HEK293 (cell line): ENCODE data around the gene MMADHC.

ENCODE experiments used
- GLIS1 ChIP-seq: fragments of 450-650 bp; formaldehyde crosslinking; IDR thresholded peaks from 2 replicates; pipeline ENCODE4 v1.5.1; 2016; ENCODE audit warnings: missing biosample characterization, missing genetic modification characterization
- PRDM1 ChIP-seq: fragments of 450-650 bp; formaldehyde crosslinking; IDR thresholded peaks from 2 replicates; pipeline ENCODE4; 2016; ENCODE audit warnings: missing biosample characterization, missing genetic modification characterization
- SCRT2 ChIP-seq: fragments of 450-650 bp; formaldehyde crosslinking; IDR thresholded peaks from 2 replicates; pipeline ENCODE4 v1.5.1; 2016; ENCODE audit warnings: missing biosample characterization, missing genetic modification characterization
- SP3 ChIP-seq: fragments of 450-650 bp; formaldehyde crosslinking; IDR thresholded peaks from 2 replicates; pipeline ENCODE4 v1.5.1; 2016; ENCODE audit warnings: missing biosample characterization, missing genetic modification characterization
- TRIM28 ChIP-seq: IDR thresholded peaks from 2 replicates; pipeline ENCODE4 v1.6.1; 2011; ENCODE audit warnings: low read length, control low read depth, borderline replicate concordance
- ZBTB7A ChIP-seq: fragments of 450-650 bp; formaldehyde crosslinking; IDR thresholded peaks from 2 replicates; pipeline ENCODE4 v1.5.1; 2016; ENCODE audit warnings: low read depth, missing biosample characterization, missing genetic modification characterization
- ZEB2 ChIP-seq: fragments of 450-650 bp; formaldehyde crosslinking; IDR thresholded peaks from 2 replicates; pipeline ENCODE4 v1.5.1; 2016; ENCODE audit warnings: missing biosample characterization, missing genetic modification characterization
- ZFHX2 ChIP-seq: fragments of 450-650 bp; formaldehyde crosslinking; conservative IDR thresholded peaks from 2 replicates; pipeline ENCODE4 v1.5.1; 2016; ENCODE audit warnings: missing biosample characterization, missing genetic modification characterization
- ZNF121 ChIP-seq: fragments of 450-650 bp; formaldehyde crosslinking; IDR thresholded peaks from 2 replicates; pipeline ENCODE4 v1.5.1; 2016; ENCODE audit warnings: missing biosample characterization, missing genetic modification characterization
- ZNF155 ChIP-seq: fragments of 450-650 bp; formaldehyde crosslinking; IDR thresholded peaks from 2 replicates; pipeline ENCODE4 v1.5.1; 2016; ENCODE audit warnings: missing biosample characterization, missing genetic modification characterization
- ZNF16 ChIP-seq: fragments of 450-650 bp; formaldehyde crosslinking; IDR thresholded peaks from 2 replicates; pipeline ENCODE4 v1.5.1; 2016; ENCODE audit warnings: low read depth, missing biosample characterization, missing genetic modification characterization
- ZNF19 ChIP-seq: fragments of 450-650 bp; formaldehyde crosslinking; IDR thresholded peaks from 2 replicates; pipeline ENCODE4; 2016; ENCODE audit warnings: missing biosample characterization, missing genetic modification characterization, low read depth
- ZNF239 ChIP-seq: fragments of 450-650 bp; formaldehyde crosslinking; IDR thresholded peaks from 2 replicates; pipeline ENCODE4 v1.5.1; 2016; ENCODE audit warnings: missing biosample characterization, missing genetic modification characterization
- ZNF292 ChIP-seq: fragments of 450-650 bp; formaldehyde crosslinking; IDR thresholded peaks from 2 replicates; pipeline ENCODE4 v1.5.1; 2016; ENCODE audit warnings: low read depth, missing biosample characterization, missing genetic modification characterization, borderline replicate concordance
- ZNF391 ChIP-seq: fragments of 450-650 bp; formaldehyde crosslinking; IDR thresholded peaks from 2 replicates; pipeline ENCODE4 v1.5.1; 2016; ENCODE audit warnings: low read depth, missing biosample characterization, missing genetic modification characterization, borderline replicate concordance
- ZNF473 ChIP-seq: fragments of 450-650 bp; formaldehyde crosslinking; IDR thresholded peaks from 2 replicates; pipeline ENCODE4 v1.5.1; 2017; ENCODE audit warnings: missing biosample characterization, missing genetic modification characterization
- ZNF501 ChIP-seq: fragments of 450-650 bp; formaldehyde crosslinking; IDR thresholded peaks from 2 replicates; pipeline ENCODE4 v1.5.1; 2016; ENCODE audit warnings: missing biosample characterization, missing genetic modification characterization
- ZNF548 ChIP-seq: fragments of 450-650 bp; formaldehyde crosslinking; IDR thresholded peaks from 2 replicates; pipeline ENCODE4 v1.5.1; 2016; ENCODE audit warnings: missing biosample characterization, missing genetic modification characterization
- ZNF600 ChIP-seq: fragments of 450-650 bp; formaldehyde crosslinking; IDR thresholded peaks from 2 replicates; pipeline ENCODE4 v1.5.1; 2016; ENCODE audit warnings: missing biosample characterization, missing genetic modification characterization
- ZNF629 ChIP-seq: fragments of 450-650 bp; formaldehyde crosslinking; IDR thresholded peaks from 2 replicates; pipeline ENCODE4 v1.5.1; 2017; ENCODE audit warnings: missing biosample characterization, missing genetic modification characterization
- ZNF701 ChIP-seq: fragments of 450-650 bp; formaldehyde crosslinking; IDR thresholded peaks from 2 replicates; pipeline ENCODE4 v1.5.1; 2016; ENCODE audit warnings: missing biosample characterization, missing genetic modification characterization
- ZNF830 ChIP-seq: fragments of 450-650 bp; IDR thresholded peaks from 2 replicates; pipeline ENCODE4 v1.5.0; 2018; ENCODE audit warnings: missing biosample characterization, missing genetic modification characterization, low read depth, mild to moderate bottlenecking, moderate library complexity
- ZSCAN23 ChIP-seq: fragments of 450-650 bp; formaldehyde crosslinking; IDR thresholded peaks from 2 replicates; pipeline ENCODE4 v1.5.1; 2016; ENCODE audit warnings: missing biosample characterization, missing genetic modification characterization
- ZSCAN30 ChIP-seq: fragments of 450-650 bp; IDR thresholded peaks from 2 replicates; pipeline ENCODE4 v1.5.1; 2018; ENCODE audit warnings: missing biosample characterization, mild to moderate bottlenecking, missing genetic modification characterization, moderate library complexity
- TF ChIP-seq, protein P1 (sequence below): fragments of 450-650 bp; formaldehyde crosslinking; IDR thresholded peaks from 2 replicates; pipeline ENCODE4 v1.5.1; 2016; ENCODE audit warnings: missing biosample characterization, missing genetic modification characterization
- TF ChIP-seq, protein P2 (sequence below): fragments of 450-650 bp; formaldehyde crosslinking; IDR thresholded peaks from 2 replicates; pipeline ENCODE4 v1.5.1; 2016; ENCODE audit warnings: missing biosample characterization, missing genetic modification characterization
- TF ChIP-seq, protein P3 (sequence below): fragments of 450-650 bp; formaldehyde crosslinking; IDR thresholded peaks from 2 replicates; pipeline ENCODE4 v1.5.1; 2016; ENCODE audit warnings: missing biosample characterization, missing genetic modification characterization
- TF ChIP-seq, protein P4 (sequence below): fragments of 450-650 bp; formaldehyde crosslinking; optimal IDR thresholded peaks from 2 replicates; pipeline ENCODE3; 2016; ENCODE audit warnings: missing biosample characterization, mild to moderate bottlenecking, missing genetic modification characterization
- TF ChIP-seq, protein P5 (sequence below): fragments of 450-650 bp; formaldehyde crosslinking; IDR thresholded peaks from 2 replicates; pipeline ENCODE4 v1.5.1; 2017; ENCODE audit warnings: missing biosample characterization, missing genetic modification characterization
- TF ChIP-seq, protein P6 (sequence below): fragments of 450-650 bp; formaldehyde crosslinking; IDR thresholded peaks from 2 replicates; pipeline ENCODE4 v1.5.1; 2016; ENCODE audit warnings: missing biosample characterization, missing genetic modification characterization, borderline replicate concordance

Gene MMADHC

DNA sequence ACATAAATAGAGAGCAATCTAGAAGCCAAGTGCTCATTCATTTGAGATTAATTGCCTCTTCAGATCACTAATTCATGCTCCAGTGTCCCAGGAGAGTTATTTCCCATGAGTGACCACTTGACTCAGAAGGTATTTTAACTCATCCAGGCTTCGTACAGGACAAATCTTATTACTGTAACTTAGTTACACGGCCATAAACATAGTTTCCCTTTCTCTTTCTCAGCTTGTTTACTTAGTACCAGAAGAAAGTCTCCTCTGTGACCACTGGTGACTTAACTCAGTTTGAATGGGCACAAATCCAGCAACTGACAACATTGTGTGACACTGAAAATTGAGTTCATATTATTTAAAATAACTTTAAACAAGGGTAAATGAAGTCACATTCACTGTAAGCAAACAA, 25.3 kb downstream of the MMADHC start (continued):
- TF ChIP-seq, protein P1, sequence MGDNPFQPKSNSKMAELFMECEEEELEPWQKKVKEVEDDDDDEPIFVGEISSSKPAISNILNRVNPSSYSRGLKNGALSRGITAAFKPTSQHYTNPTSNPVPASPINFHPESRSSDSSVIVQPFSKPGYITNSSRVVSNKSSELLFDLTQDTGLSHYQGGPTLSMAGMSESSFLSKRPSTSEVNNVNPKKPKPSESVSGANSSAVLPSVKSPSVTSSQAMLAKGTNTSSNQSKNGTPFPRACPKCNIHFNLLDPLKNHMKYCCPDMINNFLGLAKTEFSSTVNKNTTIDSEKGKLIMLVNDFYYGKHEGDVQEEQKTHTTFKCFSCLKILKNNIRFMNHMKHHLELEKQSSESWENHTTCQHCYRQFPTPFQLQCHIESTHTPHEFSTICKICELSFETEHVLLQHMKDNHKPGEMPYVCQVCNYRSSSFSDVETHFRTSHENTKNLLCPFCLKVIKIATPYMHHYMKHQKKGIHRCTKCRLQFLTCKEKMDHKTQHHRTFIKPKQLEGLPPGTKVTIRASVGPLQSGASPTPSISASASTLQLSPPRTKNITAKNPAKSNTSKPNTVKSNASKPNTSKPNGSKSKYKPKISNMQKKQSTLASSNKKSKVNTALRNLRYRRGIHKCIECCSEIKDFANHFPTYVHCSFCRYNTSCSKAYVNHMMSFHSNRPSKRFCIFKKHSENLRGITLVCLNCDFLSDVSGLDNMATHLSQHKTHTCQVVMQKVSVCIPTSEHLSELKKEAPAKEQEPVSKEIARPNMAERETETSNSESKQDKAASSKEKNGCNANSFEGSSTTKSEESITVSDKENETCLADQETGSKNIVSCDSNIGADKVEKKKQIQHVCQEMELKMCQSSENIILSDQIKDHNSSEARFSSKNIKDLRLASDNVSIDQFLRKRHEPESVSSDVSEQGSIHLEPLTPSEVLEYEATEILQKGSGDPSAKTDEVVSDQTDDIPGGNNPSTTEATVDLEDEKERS = no peak
- TF ChIP-seq ZBTB7A (tag by site-specific recombination) (no peak), ZNF473 (tag by site-specific recombination) (no peak), GLIS1 (tag by site-specific recombination) (0 out of 2 replicates have a peak, but pooled peaks have one; percentile 29), ZNF292 (tag by site-specific recombination) (no peak), ZNF121 (tag by site-specific recombination) (no peak), SCRT2 (tag by site-specific recombination) (no peak), ZNF701 (no peak), TRIM28 (peak; percentile 40; the same call in 1 of the 2 replicates), ZNF16 (tag by site-specific recombination) (no peak), ZEB2 (peak; percentile 46; the same call in 1 of the 2 replicates), PRDM1 (0 out of 2 replicates have a peak, but pooled peaks have one; percentile 25), ZNF391 (tag by site-specific recombination) (peak; percentile 77; the same call in 1 of the 2 replicates), SP3 (tag by site-specific recombination) (no peak), ZSCAN30 (tag by site-specific recombination) (no peak), ZNF239 (tag by site-specific recombination) (no peak), ZNF600 (tag by site-specific recombination) (no peak), ZNF501 (tag by site-specific recombination) (no peak), ZNF155 (no peak), ZNF629 (tag by site-specific recombination) (peak; percentile 71), ZSCAN23 (tag by site-specific recombination) (no peak), ZNF19 (tag by site-specific recombination) (no peak), ZFHX2 (tag by site-specific recombination) (no peak), ZNF830 (tag by site-specific recombination) (no peak), ZNF548 (tag by site-specific recombination) (no peak)
- TF ChIP-seq, protein P2, sequence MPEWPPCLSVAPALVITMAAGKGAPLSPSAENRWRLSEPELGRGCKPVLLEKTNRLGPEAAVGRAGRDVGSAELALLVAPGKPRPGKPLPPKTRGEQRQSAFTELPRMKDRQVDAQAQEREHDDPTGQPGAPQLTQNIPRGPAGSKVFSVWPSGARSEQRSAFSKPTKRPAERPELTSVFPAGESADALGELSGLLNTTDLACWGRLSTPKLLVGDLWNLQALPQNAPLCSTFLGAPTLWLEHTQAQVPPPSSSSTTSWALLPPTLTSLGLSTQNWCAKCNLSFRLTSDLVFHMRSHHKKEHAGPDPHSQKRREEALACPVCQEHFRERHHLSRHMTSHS (tag by site-specific recombination) = no peak
- TF ChIP-seq, protein P3, sequence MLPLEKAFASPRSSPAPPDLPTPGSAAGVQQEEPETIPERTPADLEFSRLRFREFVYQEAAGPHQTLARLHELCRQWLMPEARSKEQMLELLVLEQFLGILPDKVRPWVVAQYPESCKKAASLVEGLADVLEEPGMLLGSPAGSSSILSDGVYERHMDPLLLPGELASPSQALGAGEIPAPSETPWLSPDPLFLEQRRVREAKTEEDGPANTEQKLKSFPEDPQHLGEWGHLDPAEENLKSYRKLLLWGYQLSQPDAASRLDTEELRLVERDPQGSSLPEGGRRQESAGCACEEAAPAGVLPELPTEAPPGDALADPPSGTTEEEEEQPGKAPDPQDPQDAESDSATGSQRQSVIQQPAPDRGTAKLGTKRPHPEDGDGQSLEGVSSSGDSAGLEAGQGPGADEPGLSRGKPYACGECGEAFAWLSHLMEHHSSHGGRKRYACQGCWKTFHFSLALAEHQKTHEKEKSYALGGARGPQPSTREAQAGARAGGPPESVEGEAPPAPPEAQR (tag by site-specific recombination) = no peak
- TF ChIP-seq, protein P4, sequence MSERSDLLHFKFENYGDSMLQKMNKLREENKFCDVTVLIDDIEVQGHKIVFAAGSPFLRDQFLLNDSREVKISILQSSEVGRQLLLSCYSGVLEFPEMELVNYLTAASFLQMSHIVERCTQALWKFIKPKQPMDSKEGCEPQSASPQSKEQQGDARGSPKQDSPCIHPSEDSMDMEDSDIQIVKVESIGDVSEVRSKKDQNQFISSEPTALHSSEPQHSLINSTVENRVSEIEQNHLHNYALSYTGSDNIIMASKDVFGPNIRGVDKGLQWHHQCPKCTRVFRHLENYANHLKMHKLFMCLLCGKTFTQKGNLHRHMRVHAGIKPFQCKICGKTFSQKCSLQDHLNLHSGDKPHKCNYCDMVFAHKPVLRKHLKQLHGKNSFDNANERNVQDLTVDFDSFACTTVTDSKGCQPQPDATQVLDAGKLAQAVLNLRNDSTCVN (tag by site-specific recombination) = no peak
- TF ChIP-seq, protein P5, sequence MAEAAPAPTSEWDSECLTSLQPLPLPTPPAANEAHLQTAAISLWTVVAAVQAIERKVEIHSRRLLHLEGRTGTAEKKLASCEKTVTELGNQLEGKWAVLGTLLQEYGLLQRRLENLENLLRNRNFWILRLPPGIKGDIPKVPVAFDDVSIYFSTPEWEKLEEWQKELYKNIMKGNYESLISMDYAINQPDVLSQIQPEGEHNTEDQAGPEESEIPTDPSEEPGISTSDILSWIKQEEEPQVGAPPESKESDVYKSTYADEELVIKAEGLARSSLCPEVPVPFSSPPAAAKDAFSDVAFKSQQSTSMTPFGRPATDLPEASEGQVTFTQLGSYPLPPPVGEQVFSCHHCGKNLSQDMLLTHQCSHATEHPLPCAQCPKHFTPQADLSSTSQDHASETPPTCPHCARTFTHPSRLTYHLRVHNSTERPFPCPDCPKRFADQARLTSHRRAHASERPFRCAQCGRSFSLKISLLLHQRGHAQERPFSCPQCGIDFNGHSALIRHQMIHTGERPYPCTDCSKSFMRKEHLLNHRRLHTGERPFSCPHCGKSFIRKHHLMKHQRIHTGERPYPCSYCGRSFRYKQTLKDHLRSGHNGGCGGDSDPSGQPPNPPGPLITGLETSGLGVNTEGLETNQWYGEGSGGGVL = no peak
- TF ChIP-seq, protein P6, sequence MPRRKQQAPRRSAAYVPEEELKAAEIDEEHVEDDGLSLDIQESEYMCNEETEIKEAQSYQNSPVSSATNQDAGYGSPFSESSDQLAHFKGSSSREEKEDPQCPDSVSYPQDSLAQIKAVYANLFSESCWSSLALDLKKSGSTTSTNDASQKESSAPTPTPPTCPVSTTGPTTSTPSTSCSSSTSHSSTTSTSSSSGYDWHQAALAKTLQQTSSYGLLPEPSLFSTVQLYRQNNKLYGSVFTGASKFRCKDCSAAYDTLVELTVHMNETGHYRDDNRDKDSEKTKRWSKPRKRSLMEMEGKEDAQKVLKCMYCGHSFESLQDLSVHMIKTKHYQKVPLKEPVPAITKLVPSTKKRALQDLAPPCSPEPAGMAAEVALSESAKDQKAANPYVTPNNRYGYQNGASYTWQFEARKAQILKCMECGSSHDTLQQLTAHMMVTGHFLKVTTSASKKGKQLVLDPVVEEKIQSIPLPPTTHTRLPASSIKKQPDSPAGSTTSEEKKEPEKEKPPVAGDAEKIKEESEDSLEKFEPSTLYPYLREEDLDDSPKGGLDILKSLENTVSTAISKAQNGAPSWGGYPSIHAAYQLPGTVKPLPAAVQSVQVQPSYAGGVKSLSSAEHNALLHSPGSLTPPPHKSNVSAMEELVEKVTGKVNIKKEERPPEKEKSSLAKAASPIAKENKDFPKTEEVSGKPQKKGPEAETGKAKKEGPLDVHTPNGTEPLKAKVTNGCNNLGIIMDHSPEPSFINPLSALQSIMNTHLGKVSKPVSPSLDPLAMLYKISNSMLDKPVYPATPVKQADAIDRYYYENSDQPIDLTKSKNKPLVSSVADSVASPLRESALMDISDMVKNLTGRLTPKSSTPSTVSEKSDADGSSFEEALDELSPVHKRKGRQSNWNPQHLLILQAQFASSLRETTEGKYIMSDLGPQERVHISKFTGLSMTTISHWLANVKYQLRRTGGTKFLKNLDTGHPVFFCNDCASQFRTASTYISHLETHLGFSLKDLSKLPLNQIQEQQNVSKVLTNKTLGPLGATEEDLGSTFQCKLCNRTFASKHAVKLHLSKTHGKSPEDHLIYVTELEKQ = peak; percentile 49; the same call in 1 of the 2 replicates
